H9 (cell line): ENCODE results near the gene TNFAIP3. TPM values are rescaled to one million over a fixed set of nuclear protein-coding genes. Genes with fewer than 3 reads are reported as not detected.

ENCODE experiments used
- DNase-seq: peaks from one replicate; pipeline ENCODE4 v3.0.0-alpha.2; 2017
- H2AFZ ChIP-seq: one replicate; pipeline ENCODE4 v1.6.1; 2013; ENCODE audit warnings: mild to moderate bottlenecking, low read length, control low read depth, moderate library complexity
- H2AK5ac ChIP-seq: 2 replicates; pipeline ENCODE4 v1.6.1; 2013; ENCODE audit warnings: low read length, control low read depth, mixed read lengths; ENCODE audit not compliant: insufficient read length
- H2BK120ac ChIP-seq: one replicate; pipeline ENCODE4 v1.6.1; 2013; ENCODE audit warnings: low read depth, mild to moderate bottlenecking, low read length, control low read depth, inconsistent platforms; ENCODE audit not compliant: poor library complexity, severe bottlenecking
- H2BK12ac ChIP-seq: 2 replicates; pipeline ENCODE4 v1.6.1; 2013; ENCODE audit warnings: low read length, control low read depth, mixed read lengths, low read depth; ENCODE audit not compliant: insufficient read length
- H2BK15ac ChIP-seq: 2 replicates; pipeline ENCODE4 v1.6.1; 2013; ENCODE audit warnings: low read depth, low read length, control low read depth
- H2BK20ac ChIP-seq: one replicate; pipeline ENCODE4 v1.6.1; 2013; ENCODE audit warnings: low read depth, mild to moderate bottlenecking, low read length, control low read depth, inconsistent platforms; ENCODE audit not compliant: poor library complexity, severe bottlenecking
- H2BK5ac ChIP-seq: 2 replicates; pipeline ENCODE4 v1.6.1; 2013; ENCODE audit warnings: low read length, control low read depth, mixed read lengths; ENCODE audit not compliant: insufficient read length
- H3K14ac ChIP-seq: 2 replicates; pipeline ENCODE4 v1.6.1; 2013; ENCODE audit warnings: low read length, control low read depth; ENCODE audit not compliant: insufficient read depth
- H3K18ac ChIP-seq: 2 replicates; pipeline ENCODE4 v1.6.1; 2013; ENCODE audit warnings: low read depth, mild to moderate bottlenecking, mixed read lengths, low read length, control low read depth; ENCODE audit not compliant: insufficient read length
- H3K23ac ChIP-seq: 2 replicates; pipeline ENCODE4 v1.6.1; 2013; ENCODE audit warnings: low read length, control low read depth, mixed read lengths, low read depth; ENCODE audit not compliant: insufficient read length
- H3K23me2 ChIP-seq: 2 replicates; pipeline ENCODE4 v1.6.1; 2013; ENCODE audit warnings: low read depth, mild to moderate bottlenecking, mixed read lengths, low read length, control low read depth; ENCODE audit not compliant: insufficient read length, poor library complexity, severe bottlenecking
- H3K27ac ChIP-seq: 2 replicates; pipeline ENCODE4 v1.5.1; 2013; ENCODE audit warnings: low read length, control low read depth, mixed read lengths, low read depth; ENCODE audit not compliant: insufficient read length
- H3K27me3 ChIP-seq: 2 replicates; pipeline ENCODE4 v1.6.1; 2013; ENCODE audit warnings: low read length, control low read depth, inconsistent platforms; ENCODE audit not compliant: insufficient read depth
- H3K4ac ChIP-seq: 2 replicates; pipeline ENCODE4 v1.6.1; 2013; ENCODE audit warnings: low read depth, mild to moderate bottlenecking, control low read depth, inconsistent platforms, low read length, moderate library complexity
- H3K4me1 ChIP-seq: 2 replicates; pipeline ENCODE4 v1.6.1; 2013; ENCODE audit warnings: low read length, control low read depth, inconsistent platforms; ENCODE audit not compliant: insufficient read depth
- H3K4me2 ChIP-seq: 2 replicates; pipeline ENCODE4 v1.6.1; 2013; ENCODE audit warnings: low read length, control low read depth, mixed read lengths; ENCODE audit not compliant: insufficient read length, insufficient read depth
- H3K56ac ChIP-seq: 2 replicates; pipeline ENCODE4 v1.6.1; 2013; ENCODE audit warnings: low read depth, mild to moderate bottlenecking, mixed read lengths, low read length, control low read depth; ENCODE audit not compliant: insufficient read length
- H3K79me1 ChIP-seq: 2 replicates; pipeline ENCODE4 v1.6.1; 2013; ENCODE audit warnings: low read depth, mild to moderate bottlenecking, moderate library complexity, low read length, control low read depth, inconsistent platforms; ENCODE audit not compliant: insufficient read depth, poor library complexity, severe bottlenecking
- H3K79me2 ChIP-seq: 2 replicates; pipeline ENCODE4 v1.6.1; 2013; ENCODE audit warnings: low read length, control low read depth, inconsistent platforms; ENCODE audit not compliant: insufficient read depth
- H3K9ac ChIP-seq: 2 replicates; pipeline ENCODE4 v1.6.1; 2013; ENCODE audit warnings: low read length, control low read depth, mixed read lengths; ENCODE audit not compliant: insufficient read length; ENCODE audit errors: extremely low read depth
- H3K9me3 ChIP-seq: one replicate; pipeline ENCODE4 v1.6.1; 2013; ENCODE audit warnings: low read depth, low read length, inconsistent platforms; ENCODE audit not compliant: control insufficient read depth
- H3T11ph ChIP-seq: one replicate; pipeline ENCODE4 v1.6.1; 2013; ENCODE audit warnings: mild to moderate bottlenecking, low read length, control low read depth, inconsistent platforms
- H4K20me1 ChIP-seq: one replicate; pipeline ENCODE4 v1.6.1; 2013; ENCODE audit not compliant: control insufficient read depth, insufficient read length, insufficient read depth
- H4K5ac ChIP-seq: 2 replicates; pipeline ENCODE4 v1.6.1; 2013; ENCODE audit warnings: low read depth, mild to moderate bottlenecking, mixed read lengths, low read length, control low read depth; ENCODE audit not compliant: insufficient read length
- H4K8ac ChIP-seq: replicated peaks from 2 replicates; pipeline ENCODE4 v1.6.1; 2013; ENCODE audit warnings: low read length, control low read depth, mixed read lengths, low read depth; ENCODE audit not compliant: insufficient read length
- H4K91ac ChIP-seq: 2 replicates; pipeline ENCODE4 v1.6.1; 2013; ENCODE audit warnings: low read depth, mild to moderate bottlenecking, moderate library complexity, mixed read lengths, low read length, control low read depth; ENCODE audit not compliant: insufficient read length
- H3K27ac Mint-ChIP-seq, 3 experiments: 2 replicates in 2 of 3; 3 replicates in 1 of 3; pipeline ENCODE4 v1.8.0; 2020 to 2021; ENCODE audit warnings: mixed read lengths in 3 of 3, mild to moderate bottlenecking in 1 of 3, moderate library complexity in 1 of 3
- H3K27me3 Mint-ChIP-seq: 2 replicates; pipeline ENCODE4 v1.8.0; 2021; ENCODE audit warnings: low read depth, mild to moderate bottlenecking, moderate library complexity, mixed read lengths
- H3K36me3 Mint-ChIP-seq, 3 experiments: 2 replicates in 2 of 3; 3 replicates in 1 of 3; pipeline ENCODE4 v1.8.0; 2020 to 2021; ENCODE audit warnings: low read depth in 3 of 3, mixed read lengths in 3 of 3; ENCODE audit not compliant: insufficient read depth in 1 of 3
- H3K4me1 Mint-ChIP-seq, 2 experiments: 2 replicates each; pipeline ENCODE4 v1.8.0; 2020; ENCODE audit warnings: mixed read lengths in 2 of 2
- H3K4me3 Mint-ChIP-seq, 2 experiments: 2 replicates in 1 of 2; 3 replicates in 1 of 2; pipeline ENCODE4 v1.8.0; 2020 to 2021; ENCODE audit warnings: mild to moderate bottlenecking in 2 of 2, mixed read lengths in 2 of 2, moderate library complexity in 1 of 2
- H3K9me3 Mint-ChIP-seq, 2 experiments: 2 replicates in 1 of 2; 3 replicates in 1 of 2; pipeline ENCODE4 v1.8.0; 2020; ENCODE audit warnings: mild to moderate bottlenecking in 2 of 2, mixed read lengths in 2 of 2, moderate library complexity in 1 of 2
- CTCF ChIP-seq: fragments of 200-600 bp; sonication (generic); conservative IDR thresholded peaks from 3 replicates; pipeline ENCODE4 v1.8.0; 2021; ENCODE audit warnings: antibody characterized with exemption, mild to moderate bottlenecking
- WGBS: extraction: QIAGEN DNeasy Blood & Tissue Kit; methylation state at CpG from one replicate; pipeline ENCODE4 v1.1.7; 2013; ENCODE audit warnings: missing lambda C conversion rate, low lambda C conversion rate, mixed read lengths; ENCODE audit not compliant: insufficient read length; ENCODE audit errors: extremely low coverage; 5-methylcytosine and 5-hydroxymethylcytosine counted together
- total RNA-seq: library from RNA; stranded (reverse); gene quantifications from 2 replicates; pipeline ENCODE4 v1.2.1, GENCODE V29; 2021

The TNFAIP3 gene
- total RNA-seq, 1 experiment from 2014 or later = 3.7 TPM

- H3K27me3 Mint-ChIP-seq = no peaks in the 10 kb centered on the region
- no peak overlapping the region for H2BK5ac ChIP-seq
- no peak overlapping the region for H2BK20ac ChIP-seq
- no peaks in the 10 kb centered on the region for H3K9me3 Mint-ChIP-seq
- H3K9ac ChIP-seq = no peak overlapping the region
- H4K91ac ChIP-seq = no peak overlapping the region
- H3K4me3 Mint-ChIP-seq = no peak overlapping the region
- H3K27ac ChIP-seq = no peak overlapping the region
- no peaks in the 10 kb centered on the region for H3K27me3 ChIP-seq
- H3T11ph ChIP-seq = no peak overlapping the region
- H3K79me2 ChIP-seq = no peaks in the 10 kb centered on the region
- H3K14ac ChIP-seq = no peak overlapping the region
- H3K4me2 ChIP-seq = no peak overlapping the region
- no peaks in the 10 kb centered on the region for H3K9me3 ChIP-seq
- H3K27ac Mint-ChIP-seq = no peak overlapping the region
- H3K23ac ChIP-seq = no peak overlapping the region
- H3K79me1 ChIP-seq = no peaks in the 10 kb centered on the region
- H2AK5ac ChIP-seq = no peak overlapping the region
- no peak overlapping the region for H4K8ac ChIP-seq
- H3K36me3 Mint-ChIP-seq = no peaks in the 10 kb centered on the region
- H2AFZ ChIP-seq = no peak overlapping the region
- no peaks in the 10 kb centered on the region for H3K4me1 Mint-ChIP-seq
- H4K20me1 ChIP-seq = no peaks in the 10 kb centered on the region
- no peak overlapping the region for H2BK12ac ChIP-seq
- no peaks in the 10 kb centered on the region for H3K4me1 ChIP-seq
- no peak for DNase-seq
- no peak overlapping the region for H2BK120ac ChIP-seq
- H4K5ac ChIP-seq = no peak overlapping the region
- no peak overlapping the region for H3K56ac ChIP-seq
- H3K18ac ChIP-seq = no peak overlapping the region
- H3K4ac ChIP-seq = no peak overlapping the region
- WGBS = no CpG with 5 or more reads among the region's 2 CpGs
- no peak overlapping the region for H2BK15ac ChIP-seq
- TF ChIP-seq CTCF = no peak
- H3K23me2 ChIP-seq = no peaks in the 10 kb centered on the region
Observed at GRCh38 chr6:137900815-137901214, 33.8 kb downstream of the TNFAIP3 start.
